Right cardiac atrium (tissue), 5 donors: ENCODE results near the gene GOLGA8B. TPM values are rescaled to one million over a fixed set of nuclear protein-coding genes. Genes with fewer than 3 reads are reported as not detected.
A peak's percentile ranks its signal among the peaks of the same experiment; 100 is the strongest.
"Not testable (repeated sequence)": the region's sequence is repeated elsewhere in the genome, so short reads cannot be mapped to it uniquely, and the experiment has no call there.

Experiments
- ATAC-seq, 2 donors: fragments of 200-7000 bp; cut with Tn5 transposase; one replicate each; pipeline versions ENCODE4 v1.8.0 to v1.9.1; 2020; ENCODE audit warnings: moderate library complexity in 2 of 2, mild to moderate bottlenecking in 1 of 2
- DNase-seq, 3 donors: peaks; one replicate each; pipeline ENCODE4 v3.0.0-alpha.2; 2020
- H3K27ac ChIP-seq: one replicate; pipeline ENCODE4 v1.5.1; 2013; ENCODE audit warnings: mild to moderate bottlenecking, low read length, control low read depth, moderate library complexity
- H3K27me3 ChIP-seq: one replicate; pipeline ENCODE4 v1.6.1; 2013; ENCODE audit not compliant: control insufficient read depth, insufficient read depth
- H3K4me1 ChIP-seq: one replicate; pipeline ENCODE4 v1.6.1; 2013; ENCODE audit warnings: low read length; ENCODE audit not compliant: control insufficient read depth, insufficient read depth
- H3K4me3 ChIP-seq: one replicate; pipeline ENCODE4 v1.5.1; 2013; ENCODE audit warnings: low read length, control low read depth
- H3K9me3 ChIP-seq: one replicate; pipeline ENCODE4 v1.6.1; 2013; ENCODE audit warnings: low read length; ENCODE audit not compliant: control insufficient read depth
- WGBS: extraction: QIAGEN DNeasy Blood & Tissue Kit; methylation state at CpG from one replicate; pipeline ENCODE4 v1.1.7; 2013; 5-methylcytosine and 5-hydroxymethylcytosine counted together
- intact Hi-C, 4 donors: fragments of 100-400 bp; cut with DNase I; formaldehyde crosslinking; loops; one replicate each; pipeline versions ENCODE4 v1.11.0 to v1.14.0; 2022 to 2023
- polyA plus RNA-seq: library from polyadenylated mRNA; stranded (reverse); fragments of 200-250 nt; gene quantifications from one replicate; pipeline ENCODE4 v1.2.3, GENCODE V29; 2013
- total RNA-seq, 4 donors: library from RNA; stranded (reverse); fragmentation: NEBNext Ultra II Directional; extraction: Animal tissue kit (Norgen Biotek cat#: 25700); gene quantifications; one replicate each; pipeline ENCODE4 v1.2.1, GENCODE V29; 2021
- donor health status: healthy with polysubstance abuse.
- donor health status: DM: no; HTN: yes; CAD: no.
- donor health status: DM: no; HTN: no; CAD: no.
- donor health status: DM: no; HTN: yes; CAD: no; lungs with severe emphysema.
- donor health status: DM: yes; HTN: yes; CAD: no.

The GOLGA8B gene
- total and polyA plus RNA-seq, 5 donors: 11.9 to 43.6 (median 22.3) TPM

DNA sequence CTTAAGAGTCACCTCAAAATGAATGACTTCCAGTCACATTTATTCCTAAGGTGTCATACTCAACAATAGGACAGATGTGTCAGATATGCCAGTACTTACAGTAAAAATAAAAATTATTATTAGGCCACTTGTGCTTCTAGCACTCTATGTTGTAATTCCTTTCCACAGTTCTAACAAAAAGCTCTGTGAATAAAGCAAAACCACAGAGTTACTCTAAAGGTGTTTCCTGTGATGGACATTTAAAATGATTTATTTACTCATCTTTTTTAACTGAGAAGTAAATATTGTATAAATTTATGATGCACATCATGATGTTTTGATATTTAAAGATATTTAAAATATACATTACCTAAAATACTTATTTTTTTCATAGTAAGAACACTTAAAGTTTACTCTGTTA lies 13.9 kb upstream of the GOLGA8B start:
- DNase-seq (no peak), ATAC-seq (no peak)
- H3K9me3 ChIP-seq: no peaks in the 10 kb centered on the region
- H3K27ac ChIP-seq: no peak overlapping the region
- intact Hi-C loops: no loop called here
- H3K4me3 ChIP-seq: no peak overlapping the region
- H3K4me1 ChIP-seq: no peaks in the 10 kb centered on the region
- H3K27me3 ChIP-seq: no peaks in the 10 kb centered on the region

DNA sequence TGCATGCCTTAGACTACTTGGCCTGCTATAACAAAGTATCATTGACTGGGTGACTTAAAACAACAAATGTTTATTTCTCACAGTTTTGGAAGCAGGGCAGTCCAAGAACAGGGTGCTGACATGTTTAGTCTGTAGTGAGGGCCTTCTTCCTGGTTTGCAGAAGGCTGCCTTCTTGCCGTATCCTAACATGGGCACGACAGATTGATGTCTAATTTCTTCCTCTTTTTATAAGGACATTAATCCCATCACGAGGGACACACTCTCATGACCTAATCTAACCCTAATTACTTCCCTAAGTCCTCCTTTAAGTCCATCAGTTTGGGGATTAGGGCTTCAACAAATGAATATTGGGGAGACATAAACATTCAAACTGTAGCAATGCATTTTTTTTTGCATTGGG lies 10.9 kb upstream of the GOLGA8B start:
- intact Hi-C loops: no loop called here
- no peak for ATAC-seq
- Histone ChIP-seq H3K4me3 (no peak overlapping the region), H3K4me1 (no peaks in the 10 kb centered on the region), H3K27ac (no peak overlapping the region), H3K27me3 (no peaks in the 10 kb centered on the region), H3K9me3 (no peaks in the 10 kb centered on the region)
- no peak for DNase-seq
- 63% methylated on average over 3 of the region's 3 CpGs for WGBS

DNA sequence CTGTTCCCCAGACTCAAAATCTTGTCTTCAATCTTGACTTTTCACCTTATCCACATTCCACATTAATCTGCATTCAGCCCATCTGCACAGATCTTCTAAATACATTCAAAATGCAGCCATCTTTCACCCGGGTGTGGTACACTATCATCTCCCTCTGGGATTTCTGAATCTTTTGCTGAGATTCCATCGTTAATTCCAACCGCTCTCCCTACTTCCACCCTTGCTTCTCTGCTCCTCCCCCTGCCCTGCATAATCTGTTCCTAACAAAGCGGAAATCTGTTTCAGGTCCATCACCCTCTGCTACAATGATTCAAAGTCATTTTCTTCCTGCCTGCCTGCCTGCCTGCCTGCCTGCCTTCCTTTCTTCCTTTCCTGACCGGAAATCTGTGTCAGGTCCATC lies 7.9 kb upstream of the GOLGA8B start:
- intact Hi-C loops: no loop called here
- DNase-seq (no peak), ATAC-seq (no peak)
- Histone ChIP-seq H3K4me1 (no peaks in the 10 kb centered on the region), H3K4me3 (no peak overlapping the region), H3K27ac (no peak overlapping the region), H3K27me3 (no peaks in the 10 kb centered on the region), H3K9me3 (no peaks in the 10 kb centered on the region)
- 47% methylated on average over 5 of the region's 5 CpGs for WGBS

DNA sequence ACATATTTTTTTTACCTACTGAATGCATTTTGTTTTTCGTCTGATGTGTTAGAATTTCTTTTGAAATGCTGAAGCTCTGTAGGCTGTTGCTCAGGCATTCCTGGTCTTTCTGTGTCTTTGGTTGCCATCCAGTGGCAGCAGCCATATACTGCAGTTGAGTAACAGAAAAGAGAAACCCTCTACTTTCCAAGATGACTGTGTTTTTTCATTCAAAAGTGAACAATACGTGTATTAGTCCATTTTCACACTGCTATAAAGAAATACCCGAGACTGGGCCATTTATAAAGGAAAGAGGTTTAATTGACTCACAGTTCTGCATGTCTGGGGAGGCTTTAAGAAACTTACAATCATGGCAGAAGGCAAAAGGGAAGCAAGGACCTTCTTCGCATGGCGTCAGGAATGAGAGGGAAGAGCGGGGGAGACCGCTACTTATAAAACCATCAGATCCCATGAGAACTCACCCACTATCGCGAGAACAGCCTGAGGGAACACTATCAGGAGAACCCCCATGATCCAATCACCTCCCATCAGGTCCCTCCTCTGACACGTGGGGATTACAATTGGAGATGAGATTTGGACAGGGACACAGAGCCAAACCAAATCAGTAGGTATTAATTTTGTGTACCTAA lies 4.7 kb upstream of the GOLGA8B start:
- DNase-seq (peak in 2 of 3 donors; percentile 56 to 71), ATAC-seq (peak; percentile 70 to 84)
- 13% methylated on average over 10 of the region's 10 CpGs for WGBS
- H3K4me3 ChIP-seq: no peak overlapping the region
- intact Hi-C loops: loop anchor here in 2 of 4 donors (5.0 to 10.0 kb wide), 3 partner anchors 73 to 526 kb away; no protein-coding TSS in a partner anchor
- no peak overlapping the region for H3K27ac ChIP-seq
- no peaks in the 10 kb centered on the region for H3K4me1 ChIP-seq
- H3K9me3 ChIP-seq: no peaks in the 10 kb centered on the region
- H3K27me3 ChIP-seq: no peaks in the 10 kb centered on the region

DNA sequence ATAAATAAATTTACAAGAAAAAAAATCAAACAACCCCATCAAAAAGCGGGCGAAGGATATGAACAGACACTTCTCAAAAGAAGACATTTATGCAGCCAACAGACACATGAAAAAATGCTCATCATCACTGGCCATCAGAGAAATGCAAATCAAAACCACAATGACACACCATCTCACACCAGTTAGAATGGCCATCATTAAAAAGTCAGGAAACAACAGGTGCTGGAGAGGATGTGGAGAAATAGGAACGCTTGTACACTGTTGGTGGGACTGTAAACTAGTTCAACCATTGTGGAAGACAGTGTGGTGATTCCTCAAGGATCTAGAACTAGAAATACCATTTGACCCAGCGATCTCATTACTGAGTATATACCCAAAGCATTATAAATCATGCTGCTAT lies 2.5 kb upstream of the GOLGA8B start:
- WGBS: 88% methylated on average over 4 of the region's 4 CpGs
- not testable (repeated sequence) for H3K27ac ChIP-seq, DNase-seq, ATAC-seq, H3K4me1 ChIP-seq, H3K4me3 ChIP-seq, H3K27me3 ChIP-seq, H3K9me3 ChIP-seq
- intact Hi-C loops: loop anchor here in 2 of 4 donors (5.0 to 10.0 kb wide), 3 partner anchors 71 to 524 kb away; no protein-coding TSS in a partner anchor

DNA sequence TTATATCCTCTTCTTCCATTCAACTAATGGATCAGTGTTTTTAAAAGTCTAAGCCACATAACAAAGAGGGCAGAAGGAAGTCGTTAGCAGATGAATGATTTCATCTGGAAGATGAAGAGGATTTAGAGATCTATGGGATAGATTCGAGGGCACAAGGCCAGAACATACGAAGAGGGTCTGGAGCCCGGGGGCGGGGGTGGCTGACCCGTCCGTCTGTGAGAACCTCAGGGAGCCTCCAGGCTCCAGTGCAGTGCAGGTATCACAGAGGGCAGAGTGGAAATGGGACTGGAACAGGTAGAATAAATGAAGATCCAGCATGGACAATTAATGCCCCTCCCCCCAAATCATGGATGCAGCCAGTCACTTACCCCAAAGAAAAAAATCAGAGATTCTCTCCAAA lies 1.5 kb upstream of the GOLGA8B start:
- no peak overlapping the region for H3K27ac ChIP-seq
- no peaks in the 10 kb centered on the region for H3K9me3 ChIP-seq
- DNase-seq (no peak), ATAC-seq (no peak)
- WGBS: 54% methylated on average over 7 of the region's 7 CpGs
- no peaks in the 10 kb centered on the region for H3K27me3 ChIP-seq
- H3K4me1 ChIP-seq: no peaks in the 10 kb centered on the region
- H3K4me3 ChIP-seq: no peak overlapping the region
- intact Hi-C loops: loop anchor here in 2 of 4 donors (5.0 to 10.0 kb wide), 3 partner anchors 70 to 523 kb away; no protein-coding TSS in a partner anchor

DNA sequence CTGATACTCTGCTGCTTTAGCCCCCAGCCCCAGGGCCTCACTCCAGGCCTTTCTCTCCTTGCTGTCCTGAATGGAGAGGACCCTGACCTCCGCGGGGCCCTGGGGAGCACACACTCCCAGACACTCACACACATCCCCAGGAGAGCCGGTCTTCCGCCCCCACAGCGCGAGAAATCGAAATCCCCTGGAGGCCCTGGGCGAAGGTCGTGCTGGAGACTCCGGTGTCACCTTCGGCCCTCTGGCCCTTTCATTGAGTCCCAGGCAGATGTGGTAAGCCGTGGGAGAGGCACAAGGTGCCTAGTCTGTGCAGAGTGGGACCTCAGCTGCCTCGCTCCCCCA lies 848 bp upstream of the GOLGA8B start:
- 53% methylated on average over 13 of the region's 13 CpGs for WGBS
- Histone ChIP-seq H3K27me3 (no peaks in the 10 kb centered on the region), H3K27ac (no peak overlapping the region), H3K9me3 (no peaks in the 10 kb centered on the region), H3K4me1 (no peaks in the 10 kb centered on the region), H3K4me3 (peak overlapping the region; percentile 75)
- no peak for DNase-seq
- ATAC-seq: no peak
- intact Hi-C loops: loop anchor here in 1 of 4 donors (10.0 kb wide), 2 partner anchors 69 to 229 kb away; no protein-coding TSS in a partner anchor

DNA sequence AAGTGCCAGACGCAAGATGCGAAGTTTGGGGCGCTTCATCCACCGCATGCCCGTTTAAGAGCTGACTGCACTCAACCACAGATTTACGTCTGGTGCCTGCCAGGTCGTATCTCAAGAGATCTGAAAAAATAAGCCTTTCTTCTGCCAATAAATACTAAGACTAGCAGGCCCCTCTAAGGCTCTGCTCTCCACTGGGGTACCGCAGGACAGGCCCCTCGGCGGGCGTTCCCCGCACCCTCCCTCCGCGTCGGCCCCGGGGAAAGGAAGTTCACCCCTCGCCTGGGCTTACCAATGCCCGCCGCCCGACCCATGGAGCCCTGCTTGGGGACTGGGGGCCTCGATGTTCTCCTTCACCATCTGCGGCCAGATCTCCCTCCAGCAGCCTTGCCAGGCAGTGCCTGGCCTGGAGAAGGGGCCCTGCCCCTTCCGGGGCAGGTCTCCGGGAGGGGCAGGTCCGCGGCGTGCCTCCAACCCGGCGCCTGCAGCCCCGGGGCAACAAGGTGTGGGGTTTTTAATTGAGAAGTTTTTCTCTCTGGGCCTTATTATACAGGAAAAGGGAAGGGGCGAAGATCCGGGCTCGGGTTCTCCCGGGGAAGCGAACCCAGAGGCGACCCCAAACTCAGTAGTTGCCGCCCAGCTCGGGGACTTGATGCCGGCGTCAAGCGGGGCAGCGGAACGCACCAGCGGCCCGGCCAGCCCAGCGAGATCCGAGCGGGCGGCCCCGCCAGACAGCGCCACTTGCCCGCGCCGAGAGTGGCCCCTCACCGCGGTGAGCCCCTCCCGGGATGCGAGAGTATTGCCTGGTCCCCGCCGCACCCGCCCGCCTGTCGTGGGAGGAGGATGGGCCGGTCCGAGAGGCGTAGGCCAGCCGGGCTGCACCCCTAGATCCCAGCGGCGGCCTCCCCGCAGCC lies 735 bp downstream of the GOLGA8B start:
- peak; percentile 69 to 72 for ATAC-seq
- Histone ChIP-seq H3K4me1 (no peaks in the 10 kb centered on the region), H3K4me3 (peak overlapping the region; percentile 75), H3K27me3 (no peaks in the 10 kb centered on the region), H3K27ac (peak overlapping the region; percentile 30), H3K9me3 (no peaks in the 10 kb centered on the region)
- intact Hi-C loops: loop anchor here in 1 of 4 donors (10.0 kb wide), 2 partner anchors 68 to 228 kb away; no protein-coding TSS in a partner anchor
- DNase-seq: peak; percentile 36 to 66 (median 61)
- WGBS: 3% methylated on average over 70 of the region's 70 CpGs

DNA sequence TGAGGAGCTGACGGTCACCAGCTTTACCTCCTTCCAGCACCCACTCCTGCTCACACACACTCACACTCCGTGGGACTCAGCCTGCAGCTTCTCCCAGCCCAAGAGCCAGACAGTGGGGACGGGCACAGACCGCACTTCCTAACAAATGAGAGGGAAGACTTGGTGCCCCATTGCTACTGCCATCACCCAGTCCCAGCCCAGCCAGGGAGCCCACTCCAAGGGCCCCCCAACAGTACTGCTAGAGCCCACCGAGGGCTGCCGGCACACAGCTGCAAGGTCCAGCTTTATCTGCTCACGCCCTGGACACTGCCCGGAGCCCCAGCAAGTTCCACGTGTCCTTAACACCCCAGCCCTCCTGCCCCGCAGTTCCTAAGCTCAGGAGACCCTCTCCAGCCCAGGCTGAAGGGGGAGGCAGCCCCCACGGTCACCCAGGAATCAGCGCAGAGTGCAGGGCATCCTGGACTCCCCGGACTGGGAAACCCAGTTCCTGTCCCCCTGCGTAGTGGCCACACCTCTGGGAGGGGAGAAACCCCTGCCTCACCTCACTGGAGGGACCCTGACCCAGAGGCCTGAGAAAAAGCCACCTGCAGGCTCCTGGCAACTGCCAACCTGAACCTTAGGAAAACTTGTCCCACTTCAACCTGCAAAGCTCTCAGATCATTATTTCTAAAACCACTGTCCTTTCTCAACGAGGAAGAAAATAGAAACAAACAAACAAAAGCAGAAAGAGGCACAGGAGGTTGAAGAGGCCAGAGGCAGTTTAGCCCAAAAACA lies 1.6 kb downstream of the GOLGA8B start:
- not testable (repeated sequence) for H3K27ac ChIP-seq, H3K9me3 ChIP-seq, H3K4me1 ChIP-seq, H3K27me3 ChIP-seq, ATAC-seq
- intact Hi-C loops: loop anchor here in 1 of 4 donors (10.0 kb wide), 2 partner anchors 67 to 227 kb away; no protein-coding TSS in a partner anchor
- peak in 1 of 3 donors; percentile 43 for DNase-seq
- WGBS: 60% methylated on average over 14 of the region's 15 CpGs
- peak overlapping the region; percentile 75 for H3K4me3 ChIP-seq

DNA sequence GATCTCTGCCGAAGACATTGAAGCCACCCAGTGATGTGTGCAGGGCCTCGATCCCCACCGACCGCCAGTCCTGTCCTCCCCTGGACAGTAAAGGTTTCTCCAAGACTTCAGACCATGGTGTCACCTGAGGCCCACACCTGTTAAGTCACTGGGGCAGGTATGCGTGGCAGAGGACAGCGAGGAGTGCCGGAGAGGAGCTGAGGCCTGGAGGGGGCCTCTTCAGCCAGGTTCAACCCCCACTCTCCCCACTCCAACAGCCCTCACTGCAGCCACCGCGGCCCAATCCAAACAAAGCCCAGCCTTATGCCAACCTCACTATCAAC lies 2.4 kb downstream of the GOLGA8B start:
- 86% methylated on average over 9 of the region's 9 CpGs for WGBS
- intact Hi-C loops: loop anchor here in 1 of 4 donors (10.0 kb wide), 2 partner anchors 66 to 226 kb away; no protein-coding TSS in a partner anchor

More for the DNA sequence above, 2.4 kb downstream of the GOLGA8B start:
- no peaks in the 10 kb centered on the region for H3K4me1 ChIP-seq
- H3K4me3 ChIP-seq: no peak overlapping the region
- DNase-seq (no peak), ATAC-seq (no peak)
- no peaks in the 10 kb centered on the region for H3K9me3 ChIP-seq
- H3K27me3 ChIP-seq: no peaks in the 10 kb centered on the region
- peak overlapping the region; percentile 66 for H3K27ac ChIP-seq
